Bronchial epithelial cell (primary cell): ENCODE results near the gene CBLN1. TPM values are rescaled to one million over a fixed set of nuclear protein-coding genes. Genes with fewer than 3 reads are reported as not detected.
"Not testable (repeated sequence)": the region's sequence is repeated elsewhere in the genome, so short reads cannot be mapped to it uniquely, and the experiment has no call there.

Experiments used
- DNase-seq: peaks from one replicate; pipeline ENCODE4 v3.0.0-alpha.2; 2010; ENCODE audit warnings: low read depth
- FAIRE-seq: peaks from 2 replicates; lab custom pipeline; 2011; peaks lifted over from hg19 to GRCh38; lab: Jason Lieb, UNC
- H3K27me3 ChIP-seq: 2 replicates; pipeline ENCODE4 v1.5.1; 2011; ENCODE audit warnings: low read length; ENCODE audit not compliant: control insufficient read depth, insufficient read depth
- H3K36me3 ChIP-seq: 2 replicates; pipeline ENCODE4 v1.5.1; 2011; ENCODE audit warnings: low read length; ENCODE audit not compliant: control insufficient read depth, insufficient read depth
- H3K4me3 ChIP-seq: 2 replicates; pipeline ENCODE4 v1.5.1; 2011; ENCODE audit warnings: mild to moderate bottlenecking, low read depth, low read length, control low read depth
- total RNA-seq: library from RNA; depleted of rRNA; stranded (reverse); fragments of >200 nt; gene quantifications from 2 replicates; pipeline ENCODE4 v1.2.1, GENCODE V29; 2014
- TF ChIP-seq, protein P1 (sequence below): IDR thresholded peaks from 2 replicates; pipeline ENCODE4 v1.5.1; 2011; ENCODE audit warnings: mild to moderate bottlenecking, moderate library complexity, low read length, control low read depth, inconsistent platforms; ENCODE audit not compliant: insufficient read depth, severe bottlenecking

CBLN1 gene
- total RNA-seq, 1 donor from 2014 or later = not detected

DNA sequence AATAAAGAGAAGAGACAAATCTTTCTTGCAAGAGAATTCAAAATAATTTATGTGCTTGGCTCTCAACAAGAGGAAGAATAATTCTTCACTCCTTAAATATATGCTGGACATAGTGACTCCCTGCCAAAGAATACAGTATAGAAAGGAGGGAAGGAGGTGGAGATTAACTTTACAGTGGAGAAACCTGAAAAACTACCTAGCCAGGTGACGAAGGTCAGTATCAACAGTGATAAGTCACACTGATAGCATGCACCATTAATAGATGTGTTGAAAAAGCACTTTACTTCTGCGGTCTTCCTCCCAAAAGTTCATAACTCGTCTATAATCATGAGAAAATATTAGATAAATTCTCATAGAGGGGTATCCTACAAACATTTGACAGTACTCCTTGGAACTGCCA is 21.4 kb downstream of the CBLN1 start:
- FAIRE-seq = no peak
- H3K36me3 ChIP-seq = no peaks in the 10 kb centered on the region
- no peaks in the 10 kb centered on the region for H3K27me3 ChIP-seq
- no peak overlapping the region for H3K4me3 ChIP-seq
- TF ChIP-seq, protein P1, sequence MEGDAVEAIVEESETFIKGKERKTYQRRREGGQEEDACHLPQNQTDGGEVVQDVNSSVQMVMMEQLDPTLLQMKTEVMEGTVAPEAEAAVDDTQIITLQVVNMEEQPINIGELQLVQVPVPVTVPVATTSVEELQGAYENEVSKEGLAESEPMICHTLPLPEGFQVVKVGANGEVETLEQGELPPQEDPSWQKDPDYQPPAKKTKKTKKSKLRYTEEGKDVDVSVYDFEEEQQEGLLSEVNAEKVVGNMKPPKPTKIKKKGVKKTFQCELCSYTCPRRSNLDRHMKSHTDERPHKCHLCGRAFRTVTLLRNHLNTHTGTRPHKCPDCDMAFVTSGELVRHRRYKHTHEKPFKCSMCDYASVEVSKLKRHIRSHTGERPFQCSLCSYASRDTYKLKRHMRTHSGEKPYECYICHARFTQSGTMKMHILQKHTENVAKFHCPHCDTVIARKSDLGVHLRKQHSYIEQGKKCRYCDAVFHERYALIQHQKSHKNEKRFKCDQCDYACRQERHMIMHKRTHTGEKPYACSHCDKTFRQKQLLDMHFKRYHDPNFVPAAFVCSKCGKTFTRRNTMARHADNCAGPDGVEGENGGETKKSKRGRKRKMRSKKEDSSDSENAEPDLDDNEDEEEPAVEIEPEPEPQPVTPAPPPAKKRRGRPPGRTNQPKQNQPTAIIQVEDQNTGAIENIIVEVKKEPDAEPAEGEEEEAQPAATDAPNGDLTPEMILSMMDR = no peak
- DNase-seq = no peak

DNA sequence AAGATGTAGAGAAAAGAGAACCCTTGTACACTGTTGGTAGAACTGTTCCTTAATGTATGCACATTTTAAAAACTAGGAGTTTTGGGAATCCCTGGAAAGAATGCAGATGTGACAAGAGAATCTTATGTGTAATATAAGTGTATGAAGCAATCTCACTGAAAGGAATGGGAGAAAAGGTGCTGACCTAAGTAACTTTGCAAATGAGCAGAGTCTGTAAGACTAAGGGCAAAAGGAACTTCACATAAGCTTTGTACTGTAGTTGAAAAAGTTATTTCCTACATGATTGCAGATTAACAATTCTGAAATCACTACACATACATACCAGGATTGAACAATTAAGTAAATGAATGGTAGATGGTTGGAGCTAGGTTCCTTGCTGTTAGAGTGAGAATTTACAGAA is 22.3 kb downstream of the CBLN1 start:
- FAIRE-seq (no peak), DNase-seq (no peak)
- TF ChIP-seq, protein P1 = no peak
- Histone ChIP-seq H3K27me3 (no peaks in the 10 kb centered on the region), H3K4me3 (no peak overlapping the region), H3K36me3 (no peaks in the 10 kb centered on the region)

DNA sequence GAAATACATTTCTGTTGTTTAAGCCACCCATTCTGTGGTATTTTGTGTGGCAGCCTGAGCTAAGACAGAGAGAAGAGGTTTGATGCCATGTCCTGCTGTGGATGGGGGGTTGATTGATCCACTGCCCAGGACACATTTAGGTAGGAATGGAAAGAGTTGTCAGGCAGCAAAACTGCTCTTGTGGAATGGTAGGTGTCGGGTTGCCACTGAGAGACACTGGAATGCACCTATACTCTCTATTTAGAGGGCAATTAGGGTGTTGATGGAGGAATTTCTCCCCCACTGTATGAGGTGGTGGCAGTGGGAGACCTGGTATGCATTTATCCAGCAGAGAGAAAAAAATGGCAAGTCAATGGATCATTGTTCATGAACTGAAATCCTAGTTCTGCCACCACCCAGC is 30.9 kb downstream of the CBLN1 start:
- Histone ChIP-seq H3K36me3 (no peaks in the 10 kb centered on the region), H3K4me3 (no peak overlapping the region), H3K27me3 (no peaks in the 10 kb centered on the region)
- no peak for DNase-seq
- FAIRE-seq = no peak
- TF ChIP-seq, protein P1 = no peak

DNA sequence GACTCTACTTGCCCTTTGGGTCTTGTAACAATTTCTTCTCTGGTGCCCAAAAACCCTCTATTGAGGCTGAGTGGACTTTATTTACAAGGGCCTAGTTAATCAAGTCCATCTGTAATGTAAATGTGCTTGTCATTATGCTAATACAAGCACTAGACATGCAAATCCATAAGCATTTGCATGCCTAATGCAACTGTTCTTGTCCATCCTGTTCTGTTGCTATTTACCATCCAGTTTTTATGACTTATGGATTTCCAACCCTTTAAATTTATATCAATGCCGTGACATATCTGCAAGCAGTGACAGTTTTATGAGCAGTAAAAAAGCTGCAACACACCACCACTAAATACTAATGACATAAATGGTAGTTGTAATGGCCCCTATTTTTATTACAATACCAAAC is 33.4 kb downstream of the CBLN1 start:
- H3K27me3 ChIP-seq = no peaks in the 10 kb centered on the region
- DNase-seq (no peak), FAIRE-seq (no peak)
- no peak overlapping the region for H3K4me3 ChIP-seq
- no peaks in the 10 kb centered on the region for H3K36me3 ChIP-seq
- TF ChIP-seq, protein P1 = no peak

DNA sequence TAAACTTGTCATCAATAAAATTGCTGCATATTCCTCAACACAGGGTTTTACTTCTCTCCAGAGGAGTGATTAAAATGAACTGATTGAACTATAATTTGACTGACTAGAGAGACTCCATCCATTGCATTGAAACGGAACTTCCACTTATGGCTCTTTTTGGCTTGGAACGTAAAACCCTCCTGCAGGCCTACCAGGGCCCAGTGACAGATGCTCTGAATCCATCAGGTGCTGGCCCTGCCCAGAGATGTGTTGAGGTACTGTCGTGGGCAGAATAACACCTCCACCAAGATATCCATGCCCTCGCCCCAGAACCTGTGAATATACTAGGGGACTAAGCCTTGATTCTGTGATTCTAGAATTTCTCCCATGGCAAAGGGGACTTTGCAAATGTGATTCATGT is 45.4 kb downstream of the CBLN1 start:
- TF ChIP-seq, protein P1 = no peak
- FAIRE-seq (no peak), DNase-seq (no peak)
- no peaks in the 10 kb centered on the region for H3K27me3 ChIP-seq
- no peak overlapping the region for H3K4me3 ChIP-seq
- H3K36me3 ChIP-seq = no peaks in the 10 kb centered on the region

DNA sequence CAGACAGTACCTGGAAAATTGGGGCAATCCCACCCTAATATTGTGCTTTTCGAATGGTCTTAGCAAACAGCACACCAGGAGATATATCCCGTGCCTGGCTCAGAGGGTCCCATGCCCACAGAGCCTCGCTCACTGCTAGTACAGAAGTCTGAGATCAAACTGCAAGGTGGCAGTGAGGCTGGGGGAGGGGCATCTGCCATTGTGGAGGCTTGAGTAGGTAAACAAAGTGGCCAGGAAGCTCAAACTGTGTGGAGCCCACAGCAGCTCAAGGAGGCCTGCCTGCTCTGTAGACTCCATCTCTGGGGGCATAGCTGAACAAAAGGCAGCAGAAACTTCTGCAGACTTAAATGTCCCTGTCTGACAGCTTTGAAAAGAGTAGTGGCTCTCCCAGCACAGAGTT is 53.3 kb downstream of the CBLN1 start:
- H3K4me3 ChIP-seq, H3K36me3 ChIP-seq, H3K27me3 ChIP-seq, FAIRE-seq, DNase-seq: not testable (repeated sequence)

Other genes with a start within 250 kb of the CBLN1 start
- not detected in 2 replicates for gene C16orf78, start 92.0 kb upstream of the CBLN1 start, total RNA-seq